Testis (tissue), 2 donors: ENCODE measurements around the gene NCKAP5.

Source experiments
- POLR2A ChIP-seq: fragments of 450-650 bp; IDR thresholded peaks from one replicate; pipeline ENCODE4 v1.6.1; 2017; ENCODE audit warnings: antibody characterized with exemption, mild to moderate bottlenecking, moderate library complexity
- TF ChIP-seq, protein P1 (sequence below), 3 experiments: fragments of 450-650 bp in 2 of 3; fragments of 200-600 bp in 1 of 3; sonication (generic) in 1 of 3; IDR thresholded peaks; one replicate each; pipeline ENCODE4 v1.5.1; 2016 to 2019; ENCODE audit warnings: antibody characterized with exemption in 3 of 3, mild to moderate bottlenecking in 2 of 3, moderate library complexity in 1 of 3

GRCh38 chr2:133526530-133527300 lies 41.5 kb downstream of the NCKAP5 start:
- TF ChIP-seq, protein P1, sequence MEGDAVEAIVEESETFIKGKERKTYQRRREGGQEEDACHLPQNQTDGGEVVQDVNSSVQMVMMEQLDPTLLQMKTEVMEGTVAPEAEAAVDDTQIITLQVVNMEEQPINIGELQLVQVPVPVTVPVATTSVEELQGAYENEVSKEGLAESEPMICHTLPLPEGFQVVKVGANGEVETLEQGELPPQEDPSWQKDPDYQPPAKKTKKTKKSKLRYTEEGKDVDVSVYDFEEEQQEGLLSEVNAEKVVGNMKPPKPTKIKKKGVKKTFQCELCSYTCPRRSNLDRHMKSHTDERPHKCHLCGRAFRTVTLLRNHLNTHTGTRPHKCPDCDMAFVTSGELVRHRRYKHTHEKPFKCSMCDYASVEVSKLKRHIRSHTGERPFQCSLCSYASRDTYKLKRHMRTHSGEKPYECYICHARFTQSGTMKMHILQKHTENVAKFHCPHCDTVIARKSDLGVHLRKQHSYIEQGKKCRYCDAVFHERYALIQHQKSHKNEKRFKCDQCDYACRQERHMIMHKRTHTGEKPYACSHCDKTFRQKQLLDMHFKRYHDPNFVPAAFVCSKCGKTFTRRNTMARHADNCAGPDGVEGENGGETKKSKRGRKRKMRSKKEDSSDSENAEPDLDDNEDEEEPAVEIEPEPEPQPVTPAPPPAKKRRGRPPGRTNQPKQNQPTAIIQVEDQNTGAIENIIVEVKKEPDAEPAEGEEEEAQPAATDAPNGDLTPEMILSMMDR (IDR thresholded peaks at IDR 0.05): no peak
- no peak for TF ChIP-seq POLR2A
